GM19238 (cell line): ENCODE data around the gene SPTSSB.

Experiments
- DNase-seq: peaks from one replicate; pipeline ENCODE4 v3.0.0; 2011; ENCODE audit warnings: low spot score; ENCODE audit not compliant: insufficient read length

The SPTSSB gene

DNA sequence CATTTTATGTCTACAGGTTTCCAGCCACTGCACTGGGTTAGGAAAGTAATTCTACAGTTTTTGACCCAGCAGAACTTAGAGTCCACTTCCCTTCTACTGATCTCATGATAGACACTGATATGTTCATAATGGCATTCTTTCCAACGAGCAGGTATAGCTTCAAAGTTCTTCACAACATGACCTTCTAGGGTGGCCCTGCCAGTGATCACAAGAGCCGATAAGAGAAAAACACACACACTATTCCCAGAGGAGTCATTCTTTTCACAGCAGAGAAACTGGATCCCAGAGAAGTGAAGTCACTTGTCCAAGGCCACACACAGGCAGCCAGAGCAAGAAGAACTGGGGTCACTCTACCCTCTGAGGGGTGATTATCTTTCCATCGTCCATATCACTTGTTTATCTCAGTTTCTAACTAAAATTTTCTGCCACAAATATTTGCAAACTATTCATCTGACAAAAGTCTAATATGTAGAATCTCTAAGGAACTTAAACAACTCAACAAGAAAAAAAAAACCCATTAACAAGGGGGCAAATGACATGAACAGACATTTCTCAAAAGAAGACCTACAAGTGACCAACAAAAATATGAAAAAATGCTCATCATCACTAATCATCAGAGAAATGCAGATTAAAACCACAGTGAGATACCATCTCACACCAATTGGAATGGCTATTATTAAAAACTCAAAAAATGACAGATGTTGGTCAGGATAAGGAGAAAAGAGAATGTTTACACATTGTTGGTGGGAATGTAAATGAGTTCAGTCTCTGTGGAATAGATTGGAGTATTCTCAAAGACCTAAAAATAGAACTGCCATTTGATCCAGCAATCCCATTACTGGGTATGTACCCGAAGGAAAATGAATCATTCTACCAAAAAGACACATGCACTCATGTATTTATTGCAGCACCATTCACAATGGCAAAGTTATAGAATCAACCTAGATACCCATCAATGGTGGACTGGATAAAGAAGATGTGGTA is 31.5 kb downstream of the SPTSSB start:
- DNase-seq = no peak

DNA sequence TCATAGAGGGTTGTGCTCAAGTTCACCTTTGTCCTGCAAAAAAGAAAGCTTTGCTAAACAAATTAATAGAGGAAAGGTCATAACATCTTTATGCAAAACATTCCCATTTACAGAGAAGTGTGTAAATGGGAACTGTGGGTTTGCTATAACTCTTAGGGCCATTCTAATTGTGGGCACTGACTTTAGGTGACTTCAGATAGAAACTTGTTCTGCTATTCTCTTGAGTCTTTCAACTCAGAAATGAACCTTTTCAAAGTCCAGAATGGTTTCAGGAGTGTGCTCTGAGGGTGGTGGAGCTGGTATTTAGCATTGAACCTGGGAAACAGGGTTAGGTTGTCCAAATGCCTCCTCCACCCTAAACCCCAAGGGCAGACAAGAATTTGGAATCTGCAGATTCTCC is 34.0 kb downstream of the SPTSSB start:
- no peak for DNase-seq

DNA sequence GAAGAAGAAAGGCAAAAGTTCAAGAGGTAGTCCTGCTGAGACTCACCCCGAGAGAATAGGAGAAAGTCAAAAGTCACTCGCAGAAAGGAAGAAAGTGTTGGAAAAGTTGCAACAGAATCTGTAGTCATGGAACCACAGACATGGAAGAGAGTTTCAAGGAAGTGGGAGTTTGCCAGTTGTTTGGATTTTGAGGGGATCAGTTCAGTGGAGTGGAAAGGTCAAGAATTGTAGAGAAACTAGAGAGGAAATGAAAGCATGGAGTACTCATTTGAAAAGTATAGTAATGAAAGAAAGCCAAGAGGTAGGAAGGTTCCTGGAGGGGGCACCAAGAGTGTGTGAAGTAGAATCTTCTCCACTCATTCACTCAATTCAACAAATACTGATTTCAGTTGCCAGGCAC is 34.7 kb downstream of the SPTSSB start:
- DNase-seq = no peak

DNA sequence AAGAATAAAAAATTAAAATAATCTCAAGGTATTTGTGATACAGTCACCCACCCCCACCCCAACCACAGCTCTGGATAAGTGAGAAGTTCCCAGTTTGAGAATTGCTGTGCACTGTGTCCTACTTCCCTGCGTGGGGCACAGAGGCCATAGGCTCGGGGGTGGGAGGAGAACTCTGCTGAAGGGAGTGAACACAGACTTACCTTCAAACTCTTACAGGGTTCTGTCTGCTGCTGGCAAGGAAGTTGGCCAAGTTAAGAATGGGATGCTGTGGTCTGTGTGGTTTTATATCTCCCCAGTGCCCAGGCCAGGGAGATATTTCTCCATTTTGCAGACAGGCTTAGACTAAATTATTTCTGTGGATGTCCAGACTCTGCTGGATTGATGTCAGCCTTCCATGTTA is 37.6 kb downstream of the SPTSSB start:
- no peak for DNase-seq

DNA sequence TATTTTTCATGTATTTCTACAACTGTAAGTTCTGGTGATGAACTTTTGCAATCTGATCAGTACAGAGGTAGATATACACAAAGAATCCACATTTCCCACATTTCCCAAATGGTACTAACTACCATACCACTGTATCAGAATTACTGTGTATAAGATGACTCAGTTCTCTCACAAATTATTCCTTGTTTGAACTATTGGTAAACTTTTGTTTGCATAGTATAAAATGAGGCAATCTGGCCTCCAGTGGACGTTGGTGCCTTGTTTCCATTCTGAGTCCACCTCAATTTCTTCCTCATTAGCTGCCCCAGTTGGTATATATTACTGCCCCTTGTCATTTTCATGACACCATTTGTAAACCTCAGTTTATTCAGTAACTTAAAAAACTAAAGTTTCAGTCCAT is 38.5 kb downstream of the SPTSSB start:
- DNase-seq = no peak

DNA sequence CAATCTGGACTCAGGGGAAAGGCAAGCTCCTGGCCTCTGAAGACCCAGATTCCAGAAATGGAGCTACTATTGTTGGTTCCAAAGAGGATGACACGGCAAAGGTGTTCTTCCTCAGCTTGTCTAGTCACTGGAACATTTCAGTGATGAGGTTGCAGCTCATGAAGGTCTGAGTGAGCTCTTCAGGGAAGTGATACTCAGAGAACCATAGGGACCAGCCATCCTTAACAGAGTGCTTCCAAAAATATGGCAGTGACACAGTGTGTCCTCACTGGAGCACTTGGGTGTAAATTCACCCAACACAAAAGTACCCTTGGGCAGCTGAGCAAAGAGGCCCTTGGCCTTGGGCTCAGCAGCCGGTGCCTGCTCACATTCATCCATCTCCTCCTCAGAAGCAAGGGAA is 46.3 kb downstream of the SPTSSB start:
- DNase-seq = no peak

DNA sequence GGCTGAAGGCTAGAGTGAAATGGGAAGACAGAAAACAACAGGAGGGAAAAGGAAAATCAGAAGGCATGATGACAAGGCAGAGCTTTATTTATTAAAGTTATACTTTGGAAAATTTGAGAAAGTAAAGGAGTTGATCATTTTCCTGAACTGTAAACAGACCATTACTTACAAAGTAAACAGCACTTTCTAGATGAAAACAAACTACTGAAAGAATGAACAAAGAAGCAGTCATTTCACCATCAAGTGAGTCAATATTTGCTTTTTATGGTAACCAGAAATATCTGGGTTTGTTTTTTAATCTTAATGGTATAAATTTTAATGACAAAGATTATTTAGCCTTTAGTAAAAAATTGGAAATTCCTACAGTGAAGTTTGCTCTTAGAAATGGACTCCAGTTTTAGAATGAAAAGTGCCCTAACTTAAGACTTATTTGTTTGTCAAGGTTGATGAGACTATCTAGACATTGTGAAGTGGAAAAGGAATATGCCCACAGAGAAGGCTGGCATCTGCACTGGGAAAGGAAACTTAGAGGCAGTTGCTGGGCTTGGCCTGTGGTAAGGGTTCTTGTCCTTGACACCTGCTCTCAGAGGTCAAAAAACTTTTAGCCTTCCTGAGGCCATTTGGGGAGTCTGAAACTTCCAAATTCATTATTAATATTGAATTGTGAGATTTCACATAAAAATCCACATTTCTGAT is 47.2 kb downstream of the SPTSSB start:
- no peak for DNase-seq

DNA sequence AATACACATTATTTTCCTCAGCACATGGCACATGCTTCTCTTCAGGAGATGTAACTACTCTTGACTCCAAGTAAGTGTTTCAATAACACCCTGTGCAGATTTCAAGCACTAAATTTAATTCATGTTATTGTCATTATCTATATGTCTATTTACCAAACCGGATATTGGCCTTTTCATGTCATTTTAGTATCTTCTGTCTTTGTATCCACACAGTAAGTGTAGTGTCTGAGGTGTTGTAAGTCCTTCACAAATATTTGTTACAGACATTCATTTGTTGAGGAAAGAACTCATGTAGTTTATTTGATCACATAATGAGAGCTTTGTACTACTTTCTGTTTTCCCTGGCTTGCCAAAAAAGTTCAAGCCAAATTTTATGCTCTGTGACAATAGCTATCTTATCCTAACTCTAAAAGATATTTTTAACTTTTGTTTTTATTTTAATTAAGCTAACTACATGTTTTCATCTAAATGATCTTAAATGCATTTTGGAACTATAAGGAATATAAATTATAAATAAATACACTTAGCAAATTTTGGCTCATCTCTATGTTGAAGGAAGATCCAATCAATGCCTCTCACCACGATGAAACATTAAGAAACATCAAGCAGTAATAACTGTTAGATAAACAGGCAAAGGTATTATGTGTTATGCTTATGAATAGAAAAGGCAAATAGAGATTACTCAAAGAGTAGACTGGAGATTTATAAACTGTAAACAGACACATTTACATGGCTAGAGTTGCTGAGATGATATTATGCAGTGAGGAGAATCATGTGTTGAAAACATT is 48.3 kb downstream of the SPTSSB start:
- DNase-seq = no peak

DNA sequence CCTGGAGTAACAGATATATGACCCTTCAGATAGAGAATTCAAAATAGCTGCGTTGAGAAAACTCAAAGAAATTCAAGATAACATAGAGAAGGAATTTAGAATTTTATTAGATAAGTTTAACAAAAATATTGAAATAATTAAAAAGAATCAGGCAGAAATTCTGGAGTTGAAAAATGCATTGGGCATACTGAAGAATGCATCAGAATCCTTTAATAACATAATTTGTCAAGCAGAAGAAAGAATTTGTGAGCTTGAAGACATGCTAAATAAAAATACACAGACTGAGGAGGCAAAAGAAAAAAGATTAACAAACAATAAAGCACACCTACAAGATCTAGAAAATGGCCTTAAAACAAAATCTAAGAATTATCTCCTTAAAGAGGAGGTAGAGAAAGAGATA is 50.5 kb downstream of the SPTSSB start:
- no peak for DNase-seq

DNA sequence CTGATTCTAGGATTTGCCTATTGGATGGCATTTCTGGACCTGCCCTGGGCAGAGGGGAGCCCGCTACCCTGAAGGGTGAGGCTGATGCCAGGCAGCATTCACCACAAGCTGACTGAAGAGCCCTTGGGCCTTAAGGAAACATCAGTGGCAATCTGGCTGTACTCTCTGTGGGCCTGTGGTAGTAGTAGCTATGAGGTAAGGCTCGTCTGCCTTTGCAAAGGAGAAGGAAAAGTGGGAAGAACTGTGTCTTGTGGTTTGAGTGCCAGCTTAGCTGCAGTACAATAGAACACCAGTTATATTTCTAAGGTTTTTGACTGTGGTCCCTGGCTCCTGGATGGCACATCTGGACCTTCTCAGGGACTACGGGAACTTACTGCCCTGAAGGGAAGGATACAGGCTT is 51.5 kb downstream of the SPTSSB start:
- no peak for DNase-seq

DNA sequence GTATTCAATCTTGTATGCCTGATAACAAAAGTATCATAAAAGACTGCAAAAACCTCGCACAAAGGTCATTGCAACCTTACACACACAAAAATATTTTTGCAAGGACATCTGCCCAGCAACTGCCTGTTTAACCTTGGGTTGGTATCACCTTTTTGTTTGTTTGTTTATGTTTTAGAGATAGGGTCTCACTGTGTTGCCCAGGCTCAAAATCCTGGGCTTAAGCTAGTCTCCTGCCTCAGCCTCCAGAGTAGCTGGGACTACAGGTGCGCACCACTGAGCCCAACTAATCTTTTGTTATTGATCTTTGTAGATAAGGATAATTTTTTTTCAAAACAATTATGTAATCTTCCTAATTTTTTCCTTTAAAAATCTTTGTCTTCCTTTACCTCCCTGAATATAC is 54.2 kb downstream of the SPTSSB start:
- DNase-seq = no peak

DNA sequence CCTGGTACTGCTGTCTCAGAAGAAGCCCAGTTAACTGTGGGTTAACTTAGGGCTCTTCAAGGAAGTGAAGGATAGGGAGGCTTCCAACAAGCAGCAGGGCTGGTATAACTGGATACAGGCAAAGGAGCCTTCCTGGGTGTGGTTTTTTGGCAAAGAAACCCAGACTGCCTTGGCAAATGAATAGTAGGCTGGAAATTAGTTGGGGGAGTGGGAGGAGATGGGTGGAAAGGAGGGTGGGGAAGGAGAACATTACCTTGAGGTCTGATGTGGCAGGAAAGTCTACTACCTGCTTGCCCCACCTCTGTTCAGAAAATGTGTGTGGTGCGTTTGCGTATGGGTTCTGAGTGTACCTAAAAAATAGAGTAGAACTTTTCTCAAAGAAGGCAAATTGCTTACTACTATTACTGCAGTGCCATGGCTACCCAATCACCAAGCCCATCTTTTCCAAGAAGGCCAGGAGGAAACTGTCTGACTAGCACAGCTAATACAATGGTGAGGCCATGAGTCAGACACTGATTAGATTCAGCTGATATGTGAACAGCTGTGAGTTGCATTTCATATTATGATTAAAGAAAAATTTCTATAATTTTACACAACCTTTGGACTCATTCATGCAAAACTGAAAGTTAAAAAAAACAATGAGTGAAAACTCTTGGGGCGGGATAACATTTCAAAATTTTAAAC is 55.2 kb downstream of the SPTSSB start:
- no peak for DNase-seq

DNA sequence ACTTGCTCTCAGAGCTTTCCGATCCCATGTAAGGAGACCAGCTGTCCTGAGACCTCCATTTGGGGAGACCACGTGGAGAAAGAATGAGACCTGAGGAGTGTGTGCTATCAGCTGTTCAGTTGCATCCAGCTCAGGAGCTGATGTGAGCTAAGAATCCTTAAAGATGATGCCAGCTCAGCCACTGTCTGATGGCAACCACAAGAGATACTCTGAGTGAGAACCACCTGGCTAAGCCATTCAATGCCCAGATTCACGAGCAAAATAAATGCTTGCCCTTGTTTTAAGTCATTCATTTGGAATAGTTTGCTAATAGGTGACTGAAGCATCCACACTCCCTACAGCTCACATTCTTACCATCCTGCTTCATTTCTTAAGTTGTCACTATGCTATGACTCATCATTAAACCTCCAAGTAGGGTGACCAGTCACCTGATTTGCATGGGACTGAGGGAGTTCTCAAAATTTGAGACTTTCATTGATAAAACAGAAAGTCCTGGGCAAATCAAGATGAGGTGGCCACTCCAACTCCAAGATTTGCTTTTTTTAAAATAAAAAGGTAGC is 56.4 kb downstream of the SPTSSB start:
- DNase-seq = no peak

DNA sequence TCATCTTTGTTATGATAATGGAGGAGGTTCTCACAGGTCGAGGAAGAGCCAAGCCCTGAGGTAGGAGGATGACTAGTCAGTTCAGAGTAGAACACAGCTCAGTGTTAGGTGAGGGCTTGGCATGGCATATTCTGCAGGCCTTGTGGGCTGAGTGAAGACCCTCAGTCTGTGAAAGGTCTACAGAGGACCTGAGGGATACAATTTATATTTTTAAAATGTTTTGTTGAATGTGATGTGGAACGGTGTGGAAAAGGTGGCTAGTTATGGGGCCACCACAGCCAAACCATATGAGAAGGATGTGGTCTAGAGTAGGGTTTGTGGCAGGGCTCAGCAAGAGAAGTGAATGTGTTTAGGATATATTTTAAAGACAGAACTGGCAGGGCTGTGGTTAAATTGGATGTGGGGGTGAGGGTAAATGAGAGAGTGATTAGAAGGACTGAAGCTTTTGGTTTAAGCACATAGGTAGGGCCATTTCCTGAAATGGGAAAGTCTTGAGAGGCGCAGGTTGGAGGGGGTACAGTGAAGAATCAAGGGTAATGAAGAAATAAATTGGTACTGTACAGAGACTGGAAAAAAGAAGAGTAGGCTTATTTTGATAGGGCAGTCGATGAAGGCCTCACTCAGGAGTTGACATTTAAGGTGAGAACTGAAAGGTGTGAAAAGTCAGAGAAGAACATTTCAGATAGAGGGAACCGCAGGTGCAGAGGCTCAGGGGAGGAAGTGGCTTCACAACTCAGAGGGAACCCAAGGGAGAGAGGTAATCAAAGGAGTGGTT is 60.5 kb downstream of the SPTSSB start:
- no peak for DNase-seq

DNA sequence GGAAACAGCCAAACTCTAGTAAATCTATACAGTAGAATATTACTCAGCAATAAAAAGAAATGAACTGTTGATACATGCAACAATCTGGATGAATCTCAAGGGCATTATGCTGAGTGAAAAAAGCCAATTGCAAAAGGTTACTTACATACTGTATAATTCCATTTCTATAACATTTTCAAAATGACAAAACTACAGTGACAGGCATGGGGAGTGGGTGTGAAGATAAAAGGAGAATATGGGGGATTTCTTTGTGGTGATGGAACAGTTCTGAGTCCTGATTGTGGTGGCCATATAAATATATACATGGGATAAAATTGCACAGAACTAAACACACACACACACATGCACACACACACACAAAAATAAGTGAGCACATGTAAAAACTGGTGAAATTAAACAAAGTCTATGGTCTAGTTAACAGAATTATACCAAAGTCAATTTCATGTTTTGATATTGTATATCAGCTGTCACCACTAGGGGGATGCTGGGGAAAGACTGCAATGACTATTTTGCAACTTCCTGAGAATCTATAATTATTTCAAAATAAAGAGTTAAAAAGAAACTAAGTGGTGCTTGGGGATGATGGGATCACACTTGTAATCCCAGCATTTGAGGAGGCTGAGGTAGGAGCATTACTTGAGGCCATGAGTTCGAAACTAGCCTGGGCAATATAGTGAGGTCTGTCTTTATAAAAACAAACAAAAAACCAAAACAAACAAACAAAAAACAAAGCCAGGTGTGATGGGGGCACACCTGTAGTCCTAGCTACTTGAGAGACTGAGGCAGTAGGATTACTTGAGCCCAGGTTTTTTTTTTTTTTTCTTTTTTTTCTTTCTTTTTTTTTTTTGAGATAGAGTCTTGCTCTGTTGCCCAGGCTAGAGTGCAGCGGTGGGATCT is 66.0 kb downstream of the SPTSSB start:
- DNase-seq = no peak

DNA sequence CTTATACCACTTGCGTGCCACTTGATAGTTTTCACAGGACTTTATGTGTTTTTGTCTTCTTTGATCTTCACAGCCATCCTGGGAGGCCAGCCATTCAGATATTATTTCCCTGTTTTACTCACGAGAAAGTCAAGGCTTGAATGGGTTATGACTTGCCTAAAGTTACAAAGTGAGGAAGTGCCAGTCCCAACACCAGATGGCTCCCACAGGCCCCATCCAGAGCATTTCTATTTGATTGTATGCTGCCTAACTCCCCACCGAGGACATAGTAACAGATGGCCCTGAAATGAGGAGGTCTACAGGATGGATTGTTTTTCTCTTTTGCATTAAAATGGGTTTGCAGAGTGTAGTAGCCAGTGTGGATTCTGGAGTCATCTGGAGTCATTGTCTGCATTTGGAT is 74.5 kb downstream of the SPTSSB start:
- no peak for DNase-seq

DNA sequence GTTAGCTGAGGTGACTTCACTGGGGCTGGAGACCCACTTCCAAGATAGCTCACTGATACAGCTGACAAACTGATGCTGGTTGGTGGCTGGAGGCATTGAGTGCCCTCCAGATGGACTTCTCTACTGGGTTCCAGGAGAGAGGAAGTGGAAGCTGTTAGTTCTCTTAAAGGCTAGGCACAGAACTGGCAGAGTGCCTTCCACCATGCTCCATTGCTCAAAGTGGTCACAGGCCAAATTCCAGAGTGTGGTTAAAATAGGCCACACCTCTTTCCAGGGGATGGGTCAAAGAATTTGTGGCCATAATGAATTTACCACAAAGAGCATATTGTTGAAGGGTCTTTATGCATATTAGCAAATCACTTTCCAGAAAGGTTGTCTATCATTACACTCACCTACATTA is 76.0 kb downstream of the SPTSSB start:
- DNase-seq = no peak
